Stimulated activated CD8-positive, alpha-beta memory T cell treated with anti-CD3 and anti-CD28 coated beads, Interleukin-2, amount 100 ng/mL, for 1 hour (primary cell): ENCODE measurements around the gene IER2.

ENCODE experiments used
- DNase-seq, 2 donors: peaks; one replicate each; pipeline ENCODE4 v3.0.0-alpha.2; 2020; ENCODE audit warnings: low read depth in 2 of 2

IER2 gene

DNA sequence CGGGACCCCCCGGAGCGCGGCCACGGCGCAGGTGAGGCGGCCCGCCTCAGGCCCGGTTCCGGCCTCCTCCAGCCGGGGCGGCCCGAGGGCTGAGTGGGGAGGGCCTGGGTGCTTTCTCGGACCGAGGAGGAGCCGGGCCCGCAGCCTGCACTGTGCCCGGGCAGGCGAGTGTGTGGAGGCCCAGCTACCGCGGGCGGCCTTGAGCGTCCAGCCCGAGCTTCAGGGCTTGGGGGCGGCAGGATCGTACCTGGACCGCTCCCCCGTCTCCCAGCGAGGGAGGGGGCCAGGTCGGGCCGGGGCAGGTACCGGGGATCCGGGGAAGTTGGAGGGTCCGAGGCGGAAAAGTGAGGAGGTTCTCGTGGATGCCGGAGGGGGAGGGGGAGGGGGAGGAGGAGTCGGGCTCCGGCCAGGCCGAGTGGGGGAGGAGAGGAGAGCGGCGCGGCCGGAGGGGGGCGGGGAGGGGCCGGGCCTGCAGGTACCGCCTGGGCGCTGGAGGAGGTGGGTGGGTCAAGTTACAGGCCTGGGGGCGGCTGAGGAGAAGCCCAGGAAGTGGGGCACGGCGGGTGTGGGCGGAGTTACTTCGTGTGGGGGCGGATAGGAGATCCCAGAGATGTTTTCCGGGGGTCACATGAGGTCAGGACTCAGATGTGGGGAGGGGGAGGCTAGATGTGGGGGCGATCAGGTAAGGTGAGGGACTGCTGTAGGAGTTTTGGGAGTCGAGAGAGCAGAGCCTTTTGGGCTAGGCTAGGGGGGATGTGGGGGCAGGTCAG, 31.6 kb upstream of the IER2 start:
- no peak for DNase-seq

DNA sequence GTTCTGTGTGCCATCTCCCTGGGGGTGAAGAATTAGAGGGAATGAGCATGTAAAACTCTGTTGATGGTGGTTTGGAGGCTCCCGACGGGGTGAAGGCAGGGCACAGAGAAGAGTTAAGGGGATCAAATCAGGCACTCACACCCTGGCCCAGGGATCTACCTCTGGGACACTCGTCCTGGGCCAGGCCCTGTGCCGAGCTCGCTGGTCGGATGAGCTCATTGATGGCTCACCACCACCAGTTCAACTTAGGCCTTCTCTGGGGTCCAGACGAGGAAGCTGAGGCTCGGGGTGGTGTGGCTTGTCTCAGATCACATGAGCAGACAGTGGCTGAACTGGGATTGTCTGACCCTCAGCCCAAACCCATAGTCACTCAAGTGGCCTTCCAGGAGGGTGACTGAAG, 30.6 kb upstream of the IER2 start:
- no peak for DNase-seq

DNA sequence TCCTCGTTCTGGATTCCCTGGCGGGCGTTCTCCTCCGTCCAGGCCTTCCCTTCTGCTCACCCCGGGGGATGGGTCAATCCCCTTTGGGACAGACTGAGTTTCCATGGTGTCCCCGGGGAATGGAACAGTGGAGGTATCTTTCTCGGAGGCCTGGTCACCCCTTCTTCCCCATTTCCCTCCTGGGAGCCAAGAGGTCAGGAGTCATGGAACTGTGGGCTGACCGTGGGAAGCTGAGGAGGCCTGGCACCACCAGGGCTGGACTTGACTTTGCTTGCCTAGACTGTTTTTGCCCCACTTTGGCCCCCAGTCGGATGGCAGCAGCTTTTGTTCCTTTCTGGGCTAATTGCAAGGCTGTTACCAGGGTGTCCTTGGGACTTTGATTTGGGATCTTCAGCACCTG, 30.2 kb upstream of the IER2 start:
- DNase-seq, result no peak

DNA sequence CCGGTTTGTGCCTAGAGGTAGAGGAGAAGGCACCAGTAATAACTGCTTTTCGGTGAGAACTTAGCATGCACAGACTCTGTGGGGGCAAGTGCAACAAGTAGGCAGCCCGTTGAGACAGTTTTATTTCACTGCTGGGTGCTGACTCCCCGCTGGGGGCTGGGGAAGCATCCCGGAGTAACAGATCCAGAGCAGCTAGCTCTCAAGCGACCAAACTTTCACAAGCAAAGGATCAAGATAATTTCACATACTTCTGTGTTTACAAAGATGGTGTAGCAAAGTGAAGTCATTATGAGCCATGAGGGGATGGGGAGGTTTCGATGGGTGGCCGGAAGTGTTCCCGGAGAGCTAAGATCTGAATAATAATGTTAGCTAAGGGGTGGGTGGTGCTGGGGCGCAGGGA, 29.4 kb upstream of the IER2 start:
- DNase-seq, result no peak

DNA sequence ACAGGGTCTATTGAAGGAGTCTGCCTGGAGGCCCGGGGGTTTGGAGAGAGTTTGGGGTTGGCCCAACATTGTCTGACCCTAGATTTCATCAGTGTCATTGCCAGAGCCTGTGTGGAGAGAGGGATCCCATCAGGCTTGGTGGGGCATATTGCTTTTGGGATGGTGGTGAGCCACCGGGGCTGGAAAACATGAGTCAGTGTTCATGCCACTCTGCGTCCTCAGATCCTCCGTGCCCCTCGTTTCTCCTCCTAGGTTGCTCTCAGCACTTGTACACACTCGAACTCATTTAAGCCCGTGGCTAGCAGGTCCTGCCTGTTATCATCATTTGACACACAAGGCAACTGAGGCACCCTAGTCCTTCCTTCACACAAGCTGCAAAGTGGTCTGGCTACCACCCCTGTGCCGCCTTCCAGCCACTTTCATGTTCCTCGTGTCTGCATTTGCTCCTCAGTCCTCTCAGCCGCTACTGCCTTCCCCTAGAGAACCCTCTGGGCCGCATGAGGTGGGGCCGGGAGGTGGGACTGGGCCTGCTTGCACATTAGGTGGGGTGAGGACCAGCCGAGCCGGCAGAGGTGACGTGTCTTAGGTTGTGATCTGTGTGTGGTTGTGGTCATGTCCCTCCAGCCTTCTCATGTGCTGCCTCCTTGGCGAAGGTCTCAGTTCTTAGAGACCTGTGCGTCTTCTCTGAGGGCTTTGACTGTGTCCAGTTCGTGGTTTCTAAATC, 28.5 kb upstream of the IER2 start:
- no peak for DNase-seq

DNA sequence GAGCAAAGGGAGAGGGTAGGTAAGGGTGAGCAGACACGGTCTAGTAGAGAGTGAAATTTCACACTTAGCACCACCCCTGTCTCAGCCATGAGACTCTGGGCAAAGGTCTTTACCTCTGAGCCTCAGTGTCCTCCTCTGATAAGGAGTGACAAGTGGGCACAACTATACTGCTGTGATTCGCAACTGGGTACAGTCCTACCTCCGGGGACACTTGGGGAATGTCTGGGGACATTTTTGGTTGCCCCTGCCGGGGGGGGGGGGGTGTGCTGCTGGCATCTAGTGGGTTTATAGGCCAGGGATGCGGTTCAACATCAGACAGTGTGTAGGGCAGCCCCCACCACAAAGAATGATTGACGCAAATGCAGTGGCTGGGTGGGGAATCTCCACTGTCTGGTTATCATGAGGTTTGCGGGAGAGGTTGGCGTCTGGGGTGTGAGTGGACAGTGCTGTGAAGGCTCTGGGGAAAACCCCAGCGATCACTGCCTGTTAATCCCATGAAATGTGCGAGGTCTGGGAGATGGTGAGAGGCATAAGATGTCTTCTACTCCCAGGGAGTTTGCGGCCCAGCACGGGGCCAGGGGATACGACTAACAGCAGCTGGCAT, 27.8 kb upstream of the IER2 start:
- DNase-seq, result no peak

DNA sequence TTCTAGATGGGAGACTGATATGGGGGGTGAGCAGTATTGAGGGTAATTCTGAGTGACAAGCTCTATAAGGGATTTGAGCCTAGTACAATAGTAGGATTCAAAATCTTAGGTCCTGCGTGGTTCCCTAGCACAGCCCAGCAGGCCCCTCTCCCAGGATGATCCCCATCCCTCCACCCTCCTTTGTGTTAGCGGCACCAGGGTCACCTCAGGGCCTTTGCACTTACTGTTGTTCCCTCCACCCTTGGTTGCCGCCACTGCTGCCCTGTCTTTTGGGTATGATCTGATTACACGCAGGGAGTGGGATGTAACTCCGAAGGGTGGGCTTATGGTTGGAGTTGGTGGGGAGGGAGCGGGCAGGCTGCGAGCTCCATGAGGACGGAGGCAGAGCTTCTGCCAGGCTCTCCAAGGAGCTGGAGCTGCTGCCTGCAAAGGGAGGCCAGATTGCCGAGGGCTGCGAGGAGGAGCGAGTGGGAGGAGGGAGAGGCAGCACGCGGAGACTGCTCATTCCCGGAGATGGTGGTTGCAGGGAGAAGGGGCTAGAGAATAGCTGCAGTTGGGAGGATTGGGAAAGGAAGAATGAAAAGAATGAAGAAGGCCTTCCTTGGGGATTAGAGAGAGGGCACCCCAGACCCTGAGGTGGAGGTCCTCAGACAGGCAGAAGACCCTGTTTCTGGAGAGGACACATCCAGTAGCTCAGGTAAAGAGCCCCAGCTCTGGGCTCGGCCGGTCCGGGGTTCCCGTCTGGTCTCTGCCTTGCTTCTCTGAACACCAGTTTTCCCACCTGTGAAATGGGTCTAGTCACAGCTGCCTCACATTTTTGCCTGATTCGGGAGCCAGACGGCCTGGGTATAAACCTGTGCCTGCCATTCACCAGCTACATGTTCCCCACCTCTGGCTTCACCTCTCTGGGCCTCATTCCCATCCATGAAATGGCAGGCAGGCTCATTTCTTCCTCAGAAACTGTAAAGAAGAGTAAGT, 26.9 kb upstream of the IER2 start:
- DNase-seq, result no peak

DNA sequence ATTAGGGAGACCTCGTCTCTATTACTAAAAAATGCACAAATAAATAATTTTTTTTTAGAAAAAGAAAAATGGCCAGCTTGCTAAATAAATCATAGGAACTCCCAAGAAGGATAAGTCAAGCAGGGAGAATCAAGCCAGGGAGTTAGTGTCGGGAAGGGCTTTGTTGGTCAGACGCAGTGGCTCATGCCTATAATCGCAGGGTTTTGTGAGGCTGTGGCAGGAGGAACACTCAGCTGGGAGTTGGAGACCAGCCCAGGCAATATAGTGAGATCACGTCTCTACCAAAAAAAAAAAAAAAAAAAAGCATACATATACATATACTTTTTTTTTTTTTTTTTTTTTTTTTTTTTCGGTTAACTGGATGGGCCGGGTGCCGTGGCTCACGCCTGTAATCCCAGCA, 23.2 kb upstream of the IER2 start:
- DNase-seq, result no peak

DNA sequence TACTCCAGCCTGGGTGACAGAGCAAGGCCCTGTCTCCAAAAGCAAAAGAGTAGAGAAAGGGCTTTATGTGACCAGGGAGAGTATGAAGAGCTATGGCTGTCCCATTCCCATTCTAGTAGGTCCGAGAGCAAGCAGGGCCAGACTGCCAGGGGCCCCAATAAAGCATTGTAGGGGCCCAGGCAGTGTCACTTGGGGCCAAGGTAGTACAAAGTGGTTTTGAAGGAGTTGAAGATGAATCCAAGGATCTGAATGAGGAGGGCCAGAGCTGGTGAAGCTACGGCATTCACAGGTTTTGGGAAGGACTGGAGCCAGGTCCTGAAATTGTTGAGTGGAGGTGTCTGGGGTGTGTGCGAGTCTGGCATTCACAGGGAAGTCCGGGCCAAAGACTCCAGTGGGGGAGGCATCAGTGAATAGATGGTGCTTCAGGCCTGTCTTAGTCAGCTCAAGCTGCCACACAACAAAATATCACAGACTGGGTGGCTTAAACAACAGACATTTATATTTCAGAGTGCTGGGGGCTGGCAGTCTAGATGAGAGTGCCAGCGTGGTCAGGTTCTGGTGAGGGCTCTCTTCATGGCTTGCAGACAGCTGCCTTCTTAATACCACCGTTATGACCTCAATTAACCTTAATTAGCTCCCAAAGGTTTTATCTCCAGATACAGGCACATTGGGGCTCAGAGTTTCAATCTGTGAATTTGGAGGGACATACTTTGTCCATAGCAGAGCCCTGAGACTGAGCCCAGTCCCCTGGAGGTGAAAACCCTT, 22.2 kb upstream of the IER2 start:
- no peak for DNase-seq

DNA sequence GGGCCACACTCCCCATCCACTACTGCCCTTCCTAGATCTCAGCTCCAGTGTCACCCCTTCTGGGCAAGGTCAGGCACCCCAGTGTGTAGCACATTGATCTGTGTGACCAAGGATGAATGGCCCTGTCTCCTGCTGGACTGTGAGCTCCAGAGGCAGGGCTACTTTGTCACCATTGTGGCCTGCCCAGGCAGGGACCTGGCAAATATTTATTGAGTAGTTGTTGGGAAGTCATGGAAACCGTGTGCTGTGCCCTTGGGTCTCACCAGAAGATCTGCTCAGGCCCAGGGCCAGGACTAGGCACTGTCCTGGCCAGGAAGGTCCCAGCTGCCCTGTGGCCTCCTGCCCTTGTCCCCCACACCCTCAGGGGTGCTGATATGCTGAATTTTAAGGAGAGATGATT, 21.6 kb upstream of the IER2 start:
- DNase-seq, result no peak

DNA sequence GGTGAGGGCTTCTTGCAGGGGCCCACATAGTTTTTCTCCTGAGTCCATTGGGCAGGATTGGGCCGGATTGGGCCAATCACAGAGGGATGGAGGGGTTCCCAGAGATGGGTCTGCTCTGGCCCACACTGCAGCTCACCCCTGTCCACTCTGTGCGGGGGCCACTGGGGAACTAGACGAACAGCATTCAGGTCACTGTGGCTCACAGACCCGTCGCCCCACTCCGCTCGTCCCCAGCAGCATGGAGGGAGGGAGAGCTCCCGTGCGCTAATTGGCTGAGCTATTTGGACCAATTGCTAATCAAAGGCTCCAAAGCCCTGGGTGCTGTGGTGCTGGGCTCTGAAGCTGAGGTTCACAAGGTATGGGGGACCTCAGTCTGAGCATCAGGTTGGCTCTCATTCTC, 20.8 kb upstream of the IER2 start:
- DNase-seq, result no peak

DNA sequence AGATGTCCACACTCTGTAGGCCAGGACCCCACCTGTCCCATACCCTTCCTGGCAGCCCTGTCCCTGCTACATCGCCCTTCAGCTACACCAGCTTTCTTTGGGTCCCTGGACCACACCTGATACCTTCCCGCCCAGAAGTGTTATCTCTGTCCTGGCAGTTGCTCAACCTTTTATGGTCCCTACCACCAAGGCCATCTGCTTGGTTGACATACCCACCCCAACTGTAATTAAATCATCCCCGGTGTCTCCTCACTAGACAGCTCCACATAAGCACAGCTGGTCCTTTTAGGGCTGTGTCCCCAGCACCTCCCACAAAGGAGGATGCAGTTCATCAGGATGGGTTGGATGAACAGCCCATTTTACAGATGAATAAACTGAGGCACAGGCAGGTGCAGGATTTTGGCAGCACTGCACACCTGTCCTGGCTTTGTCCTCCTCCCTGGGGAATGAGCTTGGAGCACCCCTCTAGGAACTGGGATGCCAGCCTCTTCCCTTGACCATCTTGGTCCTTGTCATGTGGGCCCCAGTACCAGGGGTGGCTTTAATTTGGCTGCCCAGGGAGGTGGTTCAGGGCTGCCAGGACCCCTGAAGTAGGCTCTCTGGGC, 19.2 kb upstream of the IER2 start:
- DNase-seq, result no peak

DNA sequence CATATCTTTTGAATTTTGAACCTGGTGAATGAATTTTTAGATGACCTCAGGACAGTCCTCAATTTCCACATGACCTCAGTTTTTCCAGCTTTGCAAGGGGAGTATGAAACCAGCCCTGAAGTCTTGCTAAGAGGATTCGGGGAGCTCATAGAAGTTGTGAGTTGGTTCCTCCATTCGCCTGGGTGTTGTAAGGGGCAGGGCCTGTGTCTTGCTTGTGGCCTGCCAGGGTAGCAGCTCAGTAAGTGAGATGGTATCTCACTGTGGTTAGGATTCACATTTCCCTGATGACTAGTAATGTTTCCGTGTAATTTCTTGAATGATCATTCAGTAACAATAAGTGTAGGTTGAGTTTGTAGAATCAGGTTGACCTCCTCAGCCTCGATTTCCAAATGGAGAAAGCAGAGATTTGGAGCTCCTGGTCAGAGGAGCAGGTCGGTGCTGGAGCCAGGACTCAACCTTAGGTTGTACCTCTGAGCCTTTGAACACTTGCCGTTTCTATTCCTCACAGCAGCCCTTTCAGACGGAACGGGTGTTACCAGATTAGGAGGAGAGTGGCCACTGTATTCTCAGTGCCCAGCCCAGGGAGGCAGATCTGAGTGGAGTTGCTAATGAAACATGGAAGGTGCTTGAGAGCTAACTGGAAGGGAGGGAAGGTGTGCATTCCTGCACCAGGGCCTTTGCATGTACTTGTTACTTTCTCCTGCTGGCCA, 17.6 kb upstream of the IER2 start:
- no peak for DNase-seq

DNA sequence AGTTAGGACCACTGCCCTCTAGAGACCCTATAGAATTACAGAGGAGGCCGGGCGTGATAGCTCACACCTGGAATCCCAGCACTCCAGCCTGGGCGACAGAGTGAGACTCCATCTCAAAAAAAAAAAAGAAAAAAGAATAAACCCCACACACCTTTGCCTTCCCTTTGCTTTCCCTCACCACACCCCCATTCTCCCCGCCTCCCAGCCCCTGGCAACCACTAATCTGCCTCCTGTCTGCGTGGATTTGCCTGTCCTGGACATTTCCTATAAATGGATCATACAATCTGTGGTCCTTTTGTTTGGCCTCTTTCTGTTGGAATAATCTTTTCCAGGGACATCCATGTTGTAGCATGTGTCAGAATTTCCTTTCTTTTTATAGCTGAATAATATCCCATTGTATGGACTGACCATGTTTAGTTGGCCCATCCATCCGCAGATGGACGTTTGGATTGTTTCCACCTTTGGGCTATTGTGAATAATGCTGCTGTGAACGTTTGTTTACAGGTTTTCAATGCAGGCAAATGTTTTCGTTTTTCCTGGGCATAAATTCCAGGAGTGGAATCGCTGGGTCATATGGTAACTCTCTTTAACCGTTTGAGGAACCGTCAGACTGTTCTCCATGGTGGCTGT, 16.9 kb upstream of the IER2 start:
- no peak for DNase-seq

DNA sequence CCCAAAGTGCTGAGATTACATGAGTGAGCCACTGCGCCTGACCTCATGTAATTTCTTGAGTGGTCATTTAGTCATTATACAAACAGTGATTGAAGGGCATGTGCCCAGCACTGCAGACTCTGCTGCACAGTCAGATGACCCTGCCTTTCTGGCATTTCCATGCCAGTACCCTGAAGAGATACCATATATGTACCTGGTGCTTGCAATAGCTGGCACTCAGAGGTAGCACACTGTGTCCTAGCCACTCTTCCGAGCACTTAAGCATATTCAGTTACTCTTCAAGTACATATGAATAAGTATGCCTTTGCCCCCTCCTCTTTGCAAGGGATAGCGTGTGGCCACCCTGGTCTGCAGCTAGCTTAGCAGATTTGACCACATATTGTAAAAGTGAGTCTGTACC, 15.6 kb upstream of the IER2 start:
- DNase-seq, result no peak

DNA sequence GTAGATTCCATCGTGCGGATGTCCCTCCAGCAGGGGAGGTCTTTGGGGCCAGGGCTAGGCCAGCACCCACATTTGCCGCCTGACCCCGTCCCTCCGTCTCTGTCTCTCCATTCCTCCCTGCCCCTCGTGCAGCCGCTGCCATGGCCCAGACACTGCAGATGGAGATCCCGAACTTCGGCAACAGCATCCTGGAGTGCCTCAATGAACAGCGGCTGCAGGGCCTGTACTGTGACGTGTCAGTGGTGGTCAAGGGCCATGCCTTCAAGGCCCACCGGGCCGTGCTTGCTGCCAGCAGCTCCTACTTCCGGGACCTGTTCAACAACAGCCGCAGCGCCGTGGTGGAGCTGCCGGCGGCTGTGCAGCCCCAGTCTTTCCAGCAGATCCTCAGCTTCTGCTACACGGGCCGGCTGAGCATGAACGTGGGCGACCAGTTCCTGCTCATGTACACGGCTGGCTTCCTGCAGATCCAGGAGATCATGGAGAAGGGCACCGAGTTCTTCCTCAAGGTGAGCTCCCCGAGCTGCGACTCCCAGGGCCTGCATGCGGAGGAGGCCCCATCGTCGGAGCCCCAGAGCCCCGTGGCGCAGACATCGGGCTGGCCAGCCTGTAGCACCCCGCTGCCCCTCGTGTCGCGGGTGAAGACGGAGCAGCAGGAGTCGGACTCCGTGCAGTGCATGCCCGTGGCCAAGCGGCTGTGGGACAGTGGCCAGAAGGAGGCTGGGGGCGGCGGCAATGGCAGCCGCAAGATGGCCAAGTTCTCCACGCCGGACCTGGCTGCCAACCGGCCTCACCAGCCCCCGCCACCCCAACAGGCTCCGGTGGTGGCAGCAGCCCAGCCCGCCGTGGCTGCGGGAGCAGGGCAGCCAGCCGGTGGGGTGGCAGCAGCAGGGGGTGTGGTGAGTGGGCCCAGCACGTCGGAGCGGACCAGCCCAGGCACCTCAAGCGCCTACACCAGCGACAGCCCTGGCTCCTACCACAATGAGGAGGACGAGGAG, 14.8 kb upstream of the IER2 start:
- DNase-seq, result no peak

DNA sequence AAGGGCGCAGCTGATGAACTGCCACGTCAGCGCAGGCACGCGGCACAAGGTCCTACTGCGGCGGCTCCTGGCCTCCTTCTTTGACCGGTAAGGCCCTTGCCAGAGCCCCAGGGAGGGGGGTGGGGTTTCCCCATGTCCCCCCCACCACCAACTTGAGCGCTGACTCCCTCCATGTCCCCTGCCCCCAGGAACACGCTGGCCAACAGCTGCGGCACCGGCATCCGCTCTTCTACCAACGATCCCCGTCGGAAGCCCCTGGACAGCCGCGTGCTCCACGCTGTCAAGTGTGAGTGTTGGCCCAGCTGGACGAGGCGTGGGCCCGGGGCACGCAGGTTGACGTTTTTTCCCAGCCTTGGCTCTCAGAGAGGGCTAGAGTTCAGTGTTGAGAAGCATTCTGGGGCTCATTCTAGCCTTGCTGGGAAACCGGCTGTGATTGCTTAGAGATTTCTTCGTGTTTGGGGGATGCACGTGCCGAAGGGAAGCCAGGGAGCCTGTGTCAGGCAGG, 12.9 kb upstream of the IER2 start:
- no peak for DNase-seq
